Endodermal cell (in vitro differentiated cells): Measurements from ENCODE around the gene MYPOP. TPM values are rescaled to one million over a fixed set of nuclear protein-coding genes. Genes with fewer than 3 reads are reported as not detected.

Experiments used
- DNase-seq: peaks from one replicate; pipeline ENCODE4 v3.0.0-alpha.2; 2017
- H3K27ac ChIP-seq: 2 replicates; pipeline ENCODE4 v1.5.1; 2013; ENCODE audit warnings: mild to moderate bottlenecking, low read depth, low read length, moderate library complexity
- H3K27me3 ChIP-seq: 2 replicates; pipeline ENCODE4 v1.6.1; 2013; ENCODE audit warnings: mild to moderate bottlenecking, low read length, moderate library complexity; ENCODE audit not compliant: insufficient read depth, control insufficient read depth, poor library complexity, severe bottlenecking
- H3K36me3 ChIP-seq: 2 replicates; pipeline ENCODE4 v1.7.0; 2013; ENCODE audit warnings: mild to moderate bottlenecking, low read length, moderate library complexity; ENCODE audit not compliant: control insufficient read depth, insufficient read depth
- H3K4me1 ChIP-seq: one replicate; pipeline ENCODE4 v1.7.0; 2013; ENCODE audit warnings: low read length; ENCODE audit not compliant: control insufficient read depth, insufficient read depth
- H3K4me3 ChIP-seq: 2 replicates; pipeline ENCODE4 v1.5.1; 2013; ENCODE audit warnings: mild to moderate bottlenecking, low read length, moderate library complexity
- H3K9ac ChIP-seq: 2 replicates; pipeline ENCODE4 v1.6.1; 2013; ENCODE audit warnings: mild to moderate bottlenecking, low read length, moderate library complexity; ENCODE audit not compliant: poor library complexity, severe bottlenecking; ENCODE audit errors: extremely low read depth
- H3K9me3 ChIP-seq: 2 replicates; pipeline ENCODE4 v1.6.1; 2013; ENCODE audit warnings: mild to moderate bottlenecking, low read length, moderate library complexity; ENCODE audit not compliant: control insufficient read depth
- H3K27ac Mint-ChIP-seq: 2 replicates; pipeline ENCODE4 v1.8.0; 2020; ENCODE audit warnings: mixed read lengths
- H3K27me3 Mint-ChIP-seq: 2 replicates; pipeline ENCODE4 v1.8.0; 2021; ENCODE audit warnings: mild to moderate bottlenecking, mixed read lengths; ENCODE audit not compliant: insufficient read depth
- H3K36me3 Mint-ChIP-seq: 2 replicates; pipeline ENCODE4 v1.8.0; 2020; ENCODE audit warnings: low read depth, mixed read lengths
- H3K4me1 Mint-ChIP-seq: 2 replicates; pipeline ENCODE4 v1.8.0; 2020; ENCODE audit warnings: mixed read lengths
- H3K4me3 Mint-ChIP-seq: 2 replicates; pipeline ENCODE4 v1.8.0; 2020; ENCODE audit warnings: mild to moderate bottlenecking, moderate library complexity, mixed read lengths
- H3K9me3 Mint-ChIP-seq: 2 replicates; pipeline ENCODE4 v1.8.0; 2020; ENCODE audit warnings: mild to moderate bottlenecking, mixed read lengths
- WGBS, 2 experiments: methylation state at CpG; one replicate each; pipeline versions ENCODE4 v1.1.5 to v1.1.7; 2013; ENCODE audit warnings: missing lambda C conversion rate in 2 of 2, mixed read lengths in 1 of 2; ENCODE audit not compliant: insufficient coverage in 1 of 2, insufficient read length in 1 of 2; 5-methylcytosine and 5-hydroxymethylcytosine counted together
- total RNA-seq, 2 donors: library from RNA; stranded (reverse); fragmentation: NEBNext Ultra II Directional in 1 of 2; extraction: Animal tissue kit (Norgen Biotek cat#: 25700) in 1 of 2; gene quantifications; 2 replicates in 1 of 2; 3 replicates in 1 of 2; pipeline ENCODE4 v1.2.1, GENCODE V29; 2021
- TF ChIP-seq, protein P1 (sequence below): fragments of 200-600 bp; sonication (generic); conservative IDR thresholded peaks from 2 replicates; pipeline ENCODE4 v1.5.0; 2021; ENCODE audit warnings: antibody characterized with exemption, mild to moderate bottlenecking

MYPOP gene
- total RNA-seq, 2 donors from 2014 or later, result 13.6 to 19.9 TPM

DNA sequence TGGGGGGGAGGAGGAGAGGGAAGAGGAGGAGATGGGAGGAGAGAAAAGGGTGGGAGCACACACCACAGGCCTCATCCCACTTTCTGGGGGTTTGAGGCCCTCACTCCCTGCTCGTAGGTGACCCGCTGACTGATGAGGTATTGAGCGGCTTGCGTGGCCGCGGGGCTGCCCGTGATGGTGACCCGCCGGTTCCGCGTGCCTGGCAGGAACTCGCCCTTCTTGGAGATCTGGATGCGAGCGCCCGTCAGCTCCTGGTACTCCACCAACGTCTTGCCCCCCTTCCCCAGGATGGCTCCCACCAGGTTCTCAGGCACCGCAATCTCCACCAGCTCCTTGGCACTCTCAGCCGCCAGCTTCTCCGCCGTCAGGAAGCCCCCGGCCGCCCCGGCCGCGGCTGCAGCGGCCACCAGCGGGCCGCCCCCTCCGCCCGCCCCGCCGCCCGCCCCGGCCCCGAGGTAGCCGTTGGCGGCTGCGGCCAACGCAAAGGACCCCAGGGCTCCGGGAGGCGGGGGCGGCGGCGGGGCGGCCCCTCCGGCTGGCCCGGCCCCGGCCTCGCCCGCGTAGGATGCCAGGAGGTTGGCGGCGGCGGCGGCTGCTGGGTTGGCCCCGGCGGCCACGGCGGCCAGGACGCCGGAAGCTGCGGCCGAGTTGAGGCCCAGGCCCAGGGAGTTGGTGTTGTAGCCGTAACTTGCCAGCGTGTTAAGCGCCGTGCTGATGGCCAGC is 37.5 kb upstream of the MYPOP start:
- DNase-seq, result peak; percentile 66
- Histone ChIP-seq H3K9ac (no peak overlapping the region), H3K4me3 (no peak overlapping the region), H3K36me3 (no peaks in the 10 kb centered on the region), H3K27ac (no peak overlapping the region), H3K27me3 (no peaks in the 10 kb centered on the region), H3K4me1 (no peaks in the 10 kb centered on the region), H3K9me3 (no peaks in the 10 kb centered on the region)
- Mint-ChIP-seq H3K27ac (no peak overlapping the region), H3K4me1 (no peaks in the 10 kb centered on the region), H3K36me3 (no peaks in the 10 kb centered on the region), H3K9me3 (no peaks in the 10 kb centered on the region), H3K4me3 (peak overlapping the region; percentile 51), H3K27me3 (peaks cover 49% of the 10 kb centered on the region)
- 90 to 95% methylated on average over 25 to 67 of the region's 67 CpGs for WGBS, 2 experiments
- TF ChIP-seq, protein P1, sequence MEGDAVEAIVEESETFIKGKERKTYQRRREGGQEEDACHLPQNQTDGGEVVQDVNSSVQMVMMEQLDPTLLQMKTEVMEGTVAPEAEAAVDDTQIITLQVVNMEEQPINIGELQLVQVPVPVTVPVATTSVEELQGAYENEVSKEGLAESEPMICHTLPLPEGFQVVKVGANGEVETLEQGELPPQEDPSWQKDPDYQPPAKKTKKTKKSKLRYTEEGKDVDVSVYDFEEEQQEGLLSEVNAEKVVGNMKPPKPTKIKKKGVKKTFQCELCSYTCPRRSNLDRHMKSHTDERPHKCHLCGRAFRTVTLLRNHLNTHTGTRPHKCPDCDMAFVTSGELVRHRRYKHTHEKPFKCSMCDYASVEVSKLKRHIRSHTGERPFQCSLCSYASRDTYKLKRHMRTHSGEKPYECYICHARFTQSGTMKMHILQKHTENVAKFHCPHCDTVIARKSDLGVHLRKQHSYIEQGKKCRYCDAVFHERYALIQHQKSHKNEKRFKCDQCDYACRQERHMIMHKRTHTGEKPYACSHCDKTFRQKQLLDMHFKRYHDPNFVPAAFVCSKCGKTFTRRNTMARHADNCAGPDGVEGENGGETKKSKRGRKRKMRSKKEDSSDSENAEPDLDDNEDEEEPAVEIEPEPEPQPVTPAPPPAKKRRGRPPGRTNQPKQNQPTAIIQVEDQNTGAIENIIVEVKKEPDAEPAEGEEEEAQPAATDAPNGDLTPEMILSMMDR, result no peak

DNA sequence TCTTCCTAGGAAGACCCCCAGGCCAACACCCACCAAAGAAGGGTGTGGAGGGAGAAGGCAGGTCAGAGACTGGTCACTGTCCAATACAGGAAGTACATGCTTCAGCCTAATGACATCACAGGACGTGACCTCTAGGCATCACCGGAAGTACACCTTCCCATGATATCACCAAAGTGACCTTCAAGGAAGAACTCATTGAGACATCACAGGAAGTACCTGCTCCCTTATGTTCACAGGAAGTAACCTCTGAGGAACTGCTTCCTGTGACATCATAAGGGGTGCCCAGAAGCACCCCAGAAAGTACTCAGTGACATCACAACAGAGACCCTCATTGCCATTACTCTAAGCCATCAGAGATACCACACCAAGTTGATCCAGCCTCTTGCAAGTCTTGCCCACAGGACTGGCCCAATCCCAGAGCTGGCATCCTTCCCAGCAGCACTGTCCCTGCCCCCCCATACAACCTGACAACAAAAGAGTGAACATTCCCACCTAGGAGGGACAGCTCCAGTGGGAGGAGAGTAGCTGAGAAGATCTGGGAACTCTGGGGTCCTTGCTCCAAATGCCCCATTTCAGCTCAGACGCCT is 36.4 kb upstream of the MYPOP start:
- H3K27me3 ChIP-seq, result no peaks in the 10 kb centered on the region
- 92 to 93% methylated on average over 2 of the region's 3 CpGs for WGBS, 2 experiments
- TF ChIP-seq, protein P1, result no peak
- Mint-ChIP-seq H3K9me3 (no peaks in the 10 kb centered on the region), H3K27me3 (peaks cover 52% of the 10 kb centered on the region), H3K27ac (no peak overlapping the region), H3K36me3 (no peaks in the 10 kb centered on the region), H3K4me3 (peak overlapping the region; percentile 51), H3K4me1 (no peaks in the 10 kb centered on the region)
- DNase-seq, result no peak
- no peak overlapping the region for H3K4me3 ChIP-seq
- no peaks in the 10 kb centered on the region for H3K4me1 ChIP-seq
- H3K9ac ChIP-seq, result no peak overlapping the region
- no peaks in the 10 kb centered on the region for H3K36me3 ChIP-seq
- no peak overlapping the region for H3K27ac ChIP-seq
- no peaks in the 10 kb centered on the region for H3K9me3 ChIP-seq

DNA sequence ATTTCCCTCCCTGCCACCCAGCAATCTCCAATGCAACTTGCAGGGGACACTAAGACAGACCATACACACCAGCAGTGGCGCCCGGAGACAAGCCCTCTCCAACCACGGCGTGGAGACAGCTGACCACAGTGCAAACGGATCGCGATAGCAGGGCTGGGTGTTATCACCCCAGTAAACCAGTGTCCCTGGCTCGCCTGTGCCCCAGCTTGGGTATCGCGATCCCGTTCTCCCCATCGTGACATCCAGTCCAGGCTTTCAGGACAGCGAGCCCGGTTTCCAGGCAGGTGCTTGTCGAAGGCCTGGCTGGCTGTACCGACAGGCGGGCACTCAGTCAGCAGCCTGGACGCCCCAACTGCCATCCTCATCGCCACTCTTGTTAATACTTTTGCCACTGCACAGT is 32.9 kb upstream of the MYPOP start:
- H3K4me3 Mint-ChIP-seq, result no peak overlapping the region
- DNase-seq, result no peak
- 87 to 88% methylated on average over 16 to 19 of the region's 19 CpGs for WGBS, 2 experiments

More for the DNA sequence above, 32.9 kb upstream of the MYPOP start:
- H3K36me3 Mint-ChIP-seq, result no peaks in the 10 kb centered on the region
- no peaks in the 10 kb centered on the region for H3K9me3 Mint-ChIP-seq
- Histone ChIP-seq H3K9me3 (no peaks in the 10 kb centered on the region), H3K4me1 (no peaks in the 10 kb centered on the region), H3K36me3 (no peaks in the 10 kb centered on the region), H3K27me3 (peaks cover 10% of the 10 kb centered on the region), H3K9ac (no peak overlapping the region), H3K4me3 (no peak overlapping the region), H3K27ac (no peak overlapping the region)
- TF ChIP-seq, protein P1, result no peak
- no peaks in the 10 kb centered on the region for H3K4me1 Mint-ChIP-seq
- peaks cover 75% of the 10 kb centered on the region for H3K27me3 Mint-ChIP-seq
- no peak overlapping the region for H3K27ac Mint-ChIP-seq
